ENCODE data around the gene GFM1. TPM values are rescaled to one million over a fixed set of nuclear protein-coding genes. Genes with fewer than 3 reads are reported as not detected.

Gene GFM1
- total RNA-seq, 4 donors from 2014 or later = 29.4 to 48.5 (median 45.5) TPM

GRCh38 chr3:158701420-158702065 is 57.2 kb downstream of the GFM1 start:
- Histone ChIP-seq H3K36me3 (peaks cover 0 to 18% (median 0%) of the 10 kb centered on the region in 3 donors), H3K4me1 (peaks cover 0 to 10% (median 4%) of the 10 kb centered on the region in 4 donors), H3K9me3 (no peaks in the 10 kb centered on the region), H3K27ac (no peak overlapping the region), H3K27me3 (no peaks in the 10 kb centered on the region), H3K4me3 (no peak overlapping the region)
- 63 to 67% methylated on average over 4 of the region's 4 CpGs for WGBS, 2 donors
- no peak for TF ChIP-seq CTCF (IDR thresholded peaks at IDR 0.05)
- TF ChIP-seq POLR2A (IDR thresholded peaks at IDR 0.05) = no peak
- TF ChIP-seq EP300 (IDR thresholded peaks at IDR 0.05) = no peak
- no peak for DNase-seq (ENCODE audit: low spot score in 2 of 2)

DNA sequence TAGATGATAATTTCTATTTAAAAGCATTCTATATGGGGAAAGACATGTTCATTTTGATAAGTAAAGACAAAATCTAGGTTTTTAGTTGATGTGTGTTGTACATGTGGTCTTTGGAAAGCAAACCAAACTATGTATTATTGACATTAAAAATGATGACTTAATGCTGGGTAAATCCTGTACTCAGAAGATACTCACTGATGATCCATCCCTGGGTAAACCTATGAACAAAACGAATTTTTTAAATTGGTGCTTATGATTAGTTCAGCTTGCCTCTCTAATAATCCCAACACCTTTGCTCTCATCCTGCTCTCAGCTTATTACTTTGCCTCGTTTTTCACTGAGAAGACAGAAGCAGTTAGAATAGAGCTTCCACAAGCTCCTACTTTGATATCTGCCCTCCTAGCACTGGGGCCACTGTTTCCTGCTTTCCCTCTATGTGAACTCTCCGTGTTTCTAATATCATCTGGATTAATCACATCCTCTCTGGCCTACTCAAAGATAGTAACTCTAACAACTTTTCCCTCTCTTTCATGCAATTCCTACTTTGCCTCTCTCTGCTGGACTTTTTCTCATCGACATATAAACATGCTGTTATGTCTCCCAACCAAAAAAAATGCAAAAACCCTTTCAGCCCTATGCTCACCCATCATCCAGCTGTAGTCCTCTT is 58.6 kb downstream of the GFM1 start:
- H3K27ac ChIP-seq = no peak overlapping the region

GRCh38 chr3:158703566-158703965 is 59.2 kb downstream of the GFM1 start:
- peaks cover 0 to 10% (median 4%) of the 10 kb centered on the region in 4 donors for H3K4me1 ChIP-seq
- H3K4me3 ChIP-seq = no peak overlapping the region
- 100% methylated on average over 1 of the region's 1 CpG for WGBS, 2 donors
- TF ChIP-seq CTCF (IDR thresholded peaks at IDR 0.05) = no peak
- no peak for TF ChIP-seq EP300 (IDR thresholded peaks at IDR 0.05)
- no peaks in the 10 kb centered on the region for H3K27me3 ChIP-seq
- peak overlapping the region in 1 of 4 donors; percentile 2 for H3K27ac ChIP-seq
- no peaks in the 10 kb centered on the region for H3K9me3 ChIP-seq
- DNase-seq (ENCODE audit: low spot score in 2 of 2) = no peak
- H3K36me3 ChIP-seq = peaks cover 0 to 37% (median 0%) of the 10 kb centered on the region in 3 donors

More for the DNA sequence above, 58.6 kb downstream of the GFM1 start:
- no peak for DNase-seq (ENCODE audit: low spot score in 2 of 2)
- 76 to 84% methylated on average over 4 of the region's 4 CpGs for WGBS, 2 donors
- Histone ChIP-seq H3K36me3 (peaks cover 0 to 31% (median 0%) of the 10 kb centered on the region in 3 donors), H3K9me3 (no peaks in the 10 kb centered on the region), H3K27me3 (no peaks in the 10 kb centered on the region), H3K4me1 (peaks cover 0 to 10% (median 4%) of the 10 kb centered on the region in 4 donors), H3K4me3 (no peak overlapping the region)
- TF ChIP-seq POLR2A (IDR thresholded peaks at IDR 0.05) = no peak
- TF ChIP-seq EP300 (IDR thresholded peaks at IDR 0.05) = no peak
- no peak for TF ChIP-seq CTCF (IDR thresholded peaks at IDR 0.05)

DNA sequence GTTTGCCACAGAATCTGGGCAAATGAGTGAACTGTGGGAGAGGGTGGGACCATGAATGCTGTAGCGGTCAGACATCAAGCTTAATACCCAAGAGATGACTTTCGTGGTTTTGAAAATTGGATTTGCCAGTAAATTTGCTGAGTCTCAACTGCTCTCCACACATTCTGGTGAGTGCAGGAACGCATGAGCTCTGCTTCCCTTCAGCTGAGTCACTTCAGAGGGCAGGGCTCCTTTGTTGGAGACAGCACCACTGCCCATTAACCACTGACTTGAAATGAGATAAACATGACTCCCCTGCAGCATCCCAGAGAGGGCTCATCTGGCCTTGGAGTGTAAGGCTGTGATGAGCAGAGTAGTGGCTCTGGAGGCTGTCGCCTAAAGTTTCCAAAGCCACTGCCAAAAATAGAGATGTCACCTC is 65.3 kb downstream of the GFM1 start:
- no peaks in the 10 kb centered on the region for H3K9me3 ChIP-seq
- H3K27me3 ChIP-seq = no peaks in the 10 kb centered on the region
- H3K27ac ChIP-seq = peak overlapping the region in 2 of 4 donors; percentile 8
- 43 to 58% methylated on average over 4 of the region's 4 CpGs for WGBS, 2 donors
- H3K4me1 ChIP-seq = peaks cover 0 to 45% (median 16%) of the 10 kb centered on the region in 4 donors
- no peak for TF ChIP-seq EP300 (IDR thresholded peaks at IDR 0.05)
- no peak for TF ChIP-seq CTCF (IDR thresholded peaks at IDR 0.05)
- no peak for TF ChIP-seq POLR2A (IDR thresholded peaks at IDR 0.05)
- no peak for DNase-seq (ENCODE audit: low spot score in 2 of 2)
- peaks cover 0 to 38% (median 0%) of the 10 kb centered on the region in 3 donors for H3K36me3 ChIP-seq
- no peak overlapping the region for H3K4me3 ChIP-seq

DNA sequence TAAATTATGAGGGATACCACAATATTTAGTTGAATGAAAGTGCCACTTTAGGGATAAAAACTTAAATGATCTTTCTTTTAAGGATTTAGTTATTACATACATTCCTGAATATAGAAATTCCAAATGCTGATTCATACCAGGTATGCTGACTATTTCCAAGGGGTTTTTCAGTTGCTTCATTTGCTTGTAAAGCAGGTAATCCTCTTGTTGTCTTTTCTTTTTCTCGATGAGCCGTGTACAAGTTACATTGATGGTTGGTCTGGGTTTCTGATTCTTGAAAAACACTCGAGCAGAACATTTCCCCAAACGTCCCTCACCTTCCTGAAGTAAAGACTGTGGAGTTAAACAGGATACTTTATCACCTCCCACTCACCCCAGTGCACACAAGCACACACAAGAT is 66.3 kb downstream of the GFM1 start:
- H3K9me3 ChIP-seq = no peaks in the 10 kb centered on the region
- 70 to 78% methylated on average over 4 of the region's 4 CpGs for WGBS, 2 donors
- peaks cover 0 to 35% (median 0%) of the 10 kb centered on the region in 3 donors for H3K36me3 ChIP-seq
- TF ChIP-seq EP300 (IDR thresholded peaks at IDR 0.05) (no peak), POLR2A (IDR thresholded peaks at IDR 0.05) (no peak), CTCF (IDR thresholded peaks at IDR 0.05) (no peak)
- H3K4me3 ChIP-seq = no peak overlapping the region
- DNase-seq (ENCODE audit: low spot score in 2 of 2) = no peak
- peaks cover 0 to 45% (median 16%) of the 10 kb centered on the region in 4 donors for H3K4me1 ChIP-seq
- peak overlapping the region in 2 of 4 donors; percentile 70 to 86 for H3K27ac ChIP-seq
- no peaks in the 10 kb centered on the region for H3K27me3 ChIP-seq

Data from tibial nerve (tissue), 4 donors.